ENCODE data around the gene TBC1D23. TPM values are rescaled to one million over a fixed set of nuclear protein-coding genes. Genes with fewer than 3 reads are reported as not detected.

Gene TBC1D23
- total RNA-seq, 1 experiment from 2014 or later, result 37.9 TPM

DNA sequence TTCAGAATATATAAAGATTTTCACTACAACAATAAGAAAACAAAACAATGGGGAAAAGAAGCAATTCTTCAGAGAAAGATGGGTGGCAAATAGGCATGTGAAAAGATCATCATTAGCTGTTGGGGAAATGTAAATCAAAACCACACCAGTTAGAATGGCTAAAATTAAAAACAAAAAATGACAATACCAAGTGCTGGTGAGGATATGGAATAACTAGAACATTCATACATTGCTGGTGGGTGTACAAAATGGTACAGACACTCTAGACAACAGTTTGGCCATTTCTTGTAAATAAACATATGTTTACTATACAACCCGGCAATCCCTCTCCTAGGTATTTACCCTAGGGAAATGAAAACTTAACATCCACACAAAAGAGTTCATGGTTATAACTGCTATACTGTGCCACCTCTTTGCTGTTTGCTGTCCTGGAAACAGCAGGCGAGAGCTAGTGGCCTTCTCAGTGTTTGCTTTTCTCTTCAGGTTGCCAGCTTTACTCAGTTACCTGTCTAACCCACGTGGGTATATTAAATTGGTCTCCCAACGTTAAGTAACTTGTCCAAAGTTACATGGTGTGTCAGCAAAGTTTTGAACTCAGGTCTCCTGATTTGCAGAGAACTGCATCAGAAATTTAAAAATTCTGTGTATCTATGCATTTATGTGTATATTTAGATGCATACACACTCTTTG is 69.2 kb downstream of the TBC1D23 start:
- Histone ChIP-seq H3K4me1 (ENCODE audit: insufficient read depth, low read length) (peaks cover 5% of the 10 kb centered on the region; the same call in 1 of the 2 replicates), H2AFZ (ENCODE audit: low read length) (no peak overlapping the region), H3K27me3 (ENCODE audit: low read length) (no peaks in the 10 kb centered on the region), H3K4me3 (ENCODE audit: low read length) (no peak overlapping the region), H3K27ac (ENCODE audit: low read length) (no peak overlapping the region), H3K9ac (ENCODE audit: low read length) (no peak overlapping the region), H3K79me2 (ENCODE audit: low read length) (peaks cover 1% of the 10 kb centered on the region), H3K9me3 (ENCODE audit: low read length) (no peaks in the 10 kb centered on the region), H3K9me2 (replicated peaks; ENCODE audit: low read length) (no peaks in the 10 kb centered on the region), H4K20me1 (ENCODE audit: low read length) (no peaks in the 10 kb centered on the region), H3K4me2 (ENCODE audit: low read length) (no peak overlapping the region), H3F3A (ENCODE audit: low read length, unreplicated experiment) (no peaks in the 10 kb centered on the region), H3K36me3 (ENCODE audit: low read depth, low read length) (peaks cover 6% of the 10 kb centered on the region; the same call in 1 of the 2 replicates)
- no peak for DNase-seq
- ChIA-PET POLR2A (ENCODE audit: unreplicated experiment) (no interaction called here), CTCF (no interaction called here)
- intact Hi-C loops (cut with micrococcal nuclease), result no loop called here
- ATAC-seq, result no peak
- TF ChIP-seq, protein P1, sequence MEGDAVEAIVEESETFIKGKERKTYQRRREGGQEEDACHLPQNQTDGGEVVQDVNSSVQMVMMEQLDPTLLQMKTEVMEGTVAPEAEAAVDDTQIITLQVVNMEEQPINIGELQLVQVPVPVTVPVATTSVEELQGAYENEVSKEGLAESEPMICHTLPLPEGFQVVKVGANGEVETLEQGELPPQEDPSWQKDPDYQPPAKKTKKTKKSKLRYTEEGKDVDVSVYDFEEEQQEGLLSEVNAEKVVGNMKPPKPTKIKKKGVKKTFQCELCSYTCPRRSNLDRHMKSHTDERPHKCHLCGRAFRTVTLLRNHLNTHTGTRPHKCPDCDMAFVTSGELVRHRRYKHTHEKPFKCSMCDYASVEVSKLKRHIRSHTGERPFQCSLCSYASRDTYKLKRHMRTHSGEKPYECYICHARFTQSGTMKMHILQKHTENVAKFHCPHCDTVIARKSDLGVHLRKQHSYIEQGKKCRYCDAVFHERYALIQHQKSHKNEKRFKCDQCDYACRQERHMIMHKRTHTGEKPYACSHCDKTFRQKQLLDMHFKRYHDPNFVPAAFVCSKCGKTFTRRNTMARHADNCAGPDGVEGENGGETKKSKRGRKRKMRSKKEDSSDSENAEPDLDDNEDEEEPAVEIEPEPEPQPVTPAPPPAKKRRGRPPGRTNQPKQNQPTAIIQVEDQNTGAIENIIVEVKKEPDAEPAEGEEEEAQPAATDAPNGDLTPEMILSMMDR (conservative IDR thresholded peaks at IDR 0.05; ENCODE audit: low read depth, low read length), result no peak
- TF ChIP-seq EZH2 (IDR thresholded peaks at IDR 0.05; ENCODE audit: low read length, unreplicated experiment) (no peak), EZH2phosphoT487 (IDR thresholded peaks at IDR 0.05; ENCODE audit: borderline replicate concordance, low read length) (no peak)
- no TSS peak for BruUV-seq (replicated peaks)

DNA sequence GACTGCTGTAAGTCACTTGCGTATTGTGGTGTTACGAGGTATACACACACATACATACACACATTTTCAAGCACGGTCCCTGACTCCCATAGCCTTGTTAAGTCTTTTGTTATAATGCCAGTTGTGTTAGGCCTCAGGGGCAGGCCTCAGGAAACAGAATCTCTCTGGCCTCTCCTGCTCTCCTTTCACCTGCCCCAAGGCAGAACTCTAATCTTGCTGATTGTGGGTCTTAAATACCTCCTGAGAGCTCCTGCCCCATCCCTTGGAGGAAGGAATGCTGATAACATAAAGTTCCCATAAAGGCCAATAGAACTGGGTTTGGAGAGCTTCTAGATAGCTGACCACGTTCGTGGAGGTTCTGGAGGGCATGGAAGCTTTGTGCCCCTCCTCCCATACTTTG is 69.9 kb downstream of the TBC1D23 start:
- Histone ChIP-seq H3F3A (ENCODE audit: low read length, unreplicated experiment) (no peaks in the 10 kb centered on the region), H3K4me1 (ENCODE audit: insufficient read depth, low read length) (peaks cover 11% of the 10 kb centered on the region), H3K27ac (ENCODE audit: low read length) (no peak overlapping the region), H3K9me3 (ENCODE audit: low read length) (no peaks in the 10 kb centered on the region), H4K20me1 (ENCODE audit: low read length) (no peaks in the 10 kb centered on the region), H2AFZ (ENCODE audit: low read length) (no peak overlapping the region), H3K4me2 (ENCODE audit: low read length) (no peak overlapping the region), H3K27me3 (ENCODE audit: low read length) (no peaks in the 10 kb centered on the region), H3K36me3 (ENCODE audit: low read depth, low read length) (peaks cover 6% of the 10 kb centered on the region; the same call in 1 of the 2 replicates), H3K9ac (ENCODE audit: low read length) (no peak overlapping the region), H3K79me2 (ENCODE audit: low read length) (peaks cover 8% of the 10 kb centered on the region), H3K4me3 (ENCODE audit: low read length) (no peak overlapping the region), H3K9me2 (replicated peaks; ENCODE audit: low read length) (no peaks in the 10 kb centered on the region)
- intact Hi-C loops (cut with micrococcal nuclease), result no loop called here
- ChIA-PET CTCF (no interaction called here), POLR2A (ENCODE audit: unreplicated experiment) (no interaction called here)
- BruUV-seq (replicated peaks), result no TSS peak
- no peak for ATAC-seq
- no peak for DNase-seq
- no peak for TF ChIP-seq EZH2 (IDR thresholded peaks at IDR 0.05; ENCODE audit: low read length, unreplicated experiment)

DNA sequence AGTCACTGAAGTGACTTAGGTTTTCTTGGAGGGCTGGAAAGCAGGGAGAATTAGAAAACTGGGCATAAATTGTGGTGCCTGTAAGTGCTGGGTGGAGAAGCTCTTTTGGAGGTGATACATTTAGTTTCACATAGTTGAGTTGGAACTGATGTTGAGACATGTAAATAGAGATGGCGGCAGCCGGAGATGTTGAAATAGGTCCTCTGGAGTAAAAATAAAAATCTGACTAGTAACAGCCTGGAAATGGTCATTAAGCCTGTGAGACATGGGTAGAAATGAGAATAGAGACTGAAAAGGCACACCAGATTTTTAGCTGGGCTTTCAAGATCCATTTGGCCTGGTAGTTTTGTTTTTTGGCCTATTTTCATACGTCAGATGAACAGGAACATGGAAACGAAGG is 70.9 kb downstream of the TBC1D23 start:
- Histone ChIP-seq H3K79me2 (ENCODE audit: low read length) (peaks cover 14% of the 10 kb centered on the region), H3K9me2 (replicated peaks; ENCODE audit: low read length) (no peaks in the 10 kb centered on the region), H3K36me3 (ENCODE audit: low read depth, low read length) (peaks cover 6% of the 10 kb centered on the region; the same call in 1 of the 2 replicates), H3K4me2 (ENCODE audit: low read length) (no peak overlapping the region), H3K4me1 (ENCODE audit: insufficient read depth, low read length) (peaks cover 15% of the 10 kb centered on the region), H3K27me3 (ENCODE audit: low read length) (no peaks in the 10 kb centered on the region), H3K9ac (ENCODE audit: low read length) (no peak overlapping the region), H3K27ac (ENCODE audit: low read length) (no peak overlapping the region), H4K20me1 (ENCODE audit: low read length) (no peaks in the 10 kb centered on the region), H2AFZ (ENCODE audit: low read length) (no peak overlapping the region), H3F3A (ENCODE audit: low read length, unreplicated experiment) (no peaks in the 10 kb centered on the region), H3K4me3 (ENCODE audit: low read length) (no peak overlapping the region), H3K9me3 (ENCODE audit: low read length) (no peaks in the 10 kb centered on the region)
- DNase-seq (no peak), ATAC-seq (no peak)
- POLR2A ChIA-PET (ENCODE audit: unreplicated experiment), result no interaction called here
- no TSS peak for BruUV-seq (replicated peaks)
- intact Hi-C loops (cut with micrococcal nuclease), result no loop called here
- CTCF ChIA-PET, result no interaction called here
- no peak for TF ChIP-seq EZH2phosphoT487 (IDR thresholded peaks at IDR 0.05; ENCODE audit: borderline replicate concordance, low read length)
- TF ChIP-seq EZH2 (IDR thresholded peaks at IDR 0.05; ENCODE audit: low read length, unreplicated experiment), result no peak
- TF ChIP-seq, protein P1 (conservative IDR thresholded peaks at IDR 0.05; ENCODE audit: low read depth, low read length), result no peak
